GM23338 (cell line): ENCODE results near the gene RAPGEF3. TPM values are rescaled to one million over a fixed set of nuclear protein-coding genes. Genes with fewer than 3 reads are reported as not detected.

Experiments
- ATAC-seq: fragments of 200-7000 bp; cut with Tn5 transposase; 3 replicates; pipeline ENCODE4 v1.9.1; 2020
- DNase-seq: peaks from one replicate; pipeline ENCODE4 v3.0.0-alpha.2; 2015; ENCODE audit warnings: low spot score
- H2AFZ ChIP-seq: fragments of 200-600 bp; sonication (generic); 2 replicates; pipeline ENCODE4 v1.8.0; 2016; ENCODE audit warnings: antibody characterized with exemption, mild to moderate bottlenecking, moderate library complexity
- H3F3A ChIP-seq: fragments of 200-600 bp; sonication (generic); replicated peaks from 2 replicates; pipeline ENCODE4 v1.8.0; 2017; ENCODE audit warnings: antibody characterized with exemption, mixed run types, low read depth
- H3K27ac ChIP-seq: fragments of 200-600 bp; sonication (generic); 2 replicates; pipeline ENCODE4 v1.6.1; 2016; ENCODE audit warnings: low read depth
- H3K27me3 ChIP-seq: fragments of 200-600 bp; sonication (generic); 2 replicates; pipeline ENCODE4 v1.8.0; 2016; ENCODE audit warnings: mild to moderate bottlenecking, mixed run types, moderate library complexity; ENCODE audit not compliant: insufficient read depth
- H3K36me3 ChIP-seq: fragments of 200-600 bp; sonication (generic); 2 replicates; pipeline ENCODE4 v1.8.0; 2016; ENCODE audit warnings: mild to moderate bottlenecking; ENCODE audit not compliant: insufficient read depth
- H3K4me1 ChIP-seq: fragments of 200-600 bp; sonication (generic); 2 replicates; pipeline ENCODE4 v1.8.0; 2016; ENCODE audit warnings: mild to moderate bottlenecking, moderate library complexity; ENCODE audit not compliant: insufficient read depth
- H3K4me2 ChIP-seq: fragments of 200-600 bp; sonication (generic); 2 replicates; pipeline ENCODE4 v1.7.1; 2017; ENCODE audit warnings: mixed run types
- H3K4me3 ChIP-seq: fragments of 200-600 bp; sonication (generic); 2 replicates; pipeline ENCODE4 v1.6.1; 2016; ENCODE audit warnings: mixed run types
- H3K79me2 ChIP-seq: fragments of 200-600 bp; sonication (generic); replicated peaks from 2 replicates; pipeline ENCODE4 v1.8.0; 2017; ENCODE audit warnings: mild to moderate bottlenecking; ENCODE audit not compliant: insufficient read depth
- H3K9me2 ChIP-seq: fragments of 200-600 bp; sonication (generic); 2 replicates; pipeline ENCODE4 v1.8.0; 2017; ENCODE audit not compliant: insufficient read depth
- H4K20me1 ChIP-seq: fragments of 200-600 bp; sonication (generic); replicated peaks from 2 replicates; pipeline ENCODE4 v1.8.0; 2017; ENCODE audit warnings: mild to moderate bottlenecking; ENCODE audit not compliant: insufficient read depth
- H3K27ac Mint-ChIP-seq: 2 replicates; pipeline ENCODE4 v1.8.0; 2020; ENCODE audit warnings: inconsistent platforms, mild to moderate bottlenecking, moderate library complexity, mixed read lengths
- H3K27me3 Mint-ChIP-seq: 3 replicates; pipeline ENCODE4 v1.8.0; 2022; ENCODE audit warnings: low read depth, mild to moderate bottlenecking, moderate library complexity, mixed read lengths, inconsistent platforms; ENCODE audit not compliant: insufficient read depth, poor library complexity
- H3K36me3 Mint-ChIP-seq: 3 replicates; pipeline ENCODE4 v1.8.0; 2021; ENCODE audit warnings: low read depth, mild to moderate bottlenecking, inconsistent platforms, moderate library complexity, mixed read lengths
- H3K4me1 Mint-ChIP-seq: 3 replicates; pipeline ENCODE4 v1.8.0; 2020; ENCODE audit warnings: mild to moderate bottlenecking, inconsistent platforms, mixed read lengths
- H3K4me3 Mint-ChIP-seq: 3 replicates; pipeline ENCODE4 v1.8.0; 2021; ENCODE audit warnings: moderate library complexity, mild to moderate bottlenecking, inconsistent platforms, mixed read lengths
- H3K9me3 Mint-ChIP-seq: 3 replicates; pipeline ENCODE4 v1.8.0; 2020; ENCODE audit warnings: moderate library complexity, mild to moderate bottlenecking, inconsistent platforms, mixed read lengths
- CREB1 ChIP-seq: fragments of 250-450 bp; sonication (Bioruptor Pico); IDR thresholded peaks from 2 replicates; pipeline ENCODE4 v1.5.0; 2020; ENCODE audit warnings: low read depth, mild to moderate bottlenecking, moderate library complexity
- EZH2 ChIP-seq: fragments of 200-600 bp; sonication (generic); IDR thresholded peaks from one replicate; pipeline ENCODE4 v1.8.0; 2017; ENCODE audit warnings: antibody characterized with exemption, mild to moderate bottlenecking, low read depth; ENCODE audit not compliant: unreplicated experiment
- EZH2phosphoT487 ChIP-seq: fragments of 200-600 bp; sonication (generic); IDR thresholded peaks from one replicate; pipeline ENCODE4 v1.8.1; 2018; ENCODE audit warnings: antibody characterized with exemption; ENCODE audit not compliant: unreplicated experiment
- JUNB ChIP-seq: IDR thresholded peaks from one replicate; pipeline ENCODE4 v1.6.1; 2016; ENCODE audit warnings: antibody characterized with exemption; ENCODE audit not compliant: unreplicated experiment
- NANOG ChIP-seq: IDR thresholded peaks from 2 replicates; pipeline ENCODE4 v1.6.1; 2016; ENCODE audit warnings: antibody characterized with exemption, borderline replicate concordance
- POLR2AphosphoS5 ChIP-seq: IDR thresholded peaks from 2 replicates; pipeline ENCODE4 v1.6.1; 2016; ENCODE audit warnings: antibody characterized with exemption, low read depth
- STAT1 ChIP-seq: IDR thresholded peaks from one replicate; pipeline ENCODE4 v1.6.1; 2016; ENCODE audit warnings: antibody characterized with exemption; ENCODE audit not compliant: unreplicated experiment
- ZNF114 ChIP-seq: fragments of 250-450 bp; sonication (Bioruptor Pico); IDR thresholded peaks from 2 replicates; pipeline ENCODE4 v1.5.0; 2020; ENCODE audit warnings: mild to moderate bottlenecking, moderate library complexity
- ZNF331 ChIP-seq: fragments of 250-450 bp; sonication (Bioruptor Pico); IDR thresholded peaks from 2 replicates; pipeline ENCODE4 v1.5.0; 2020; ENCODE audit warnings: low read depth, mild to moderate bottlenecking, moderate library complexity
- ZNF462 ChIP-seq: fragments of 250-450 bp; sonication (Bioruptor Pico); IDR thresholded peaks from 2 replicates; pipeline ENCODE4 v1.5.0; 2020; ENCODE audit warnings: mild to moderate bottlenecking, moderate library complexity
- polyA plus RNA-seq: library from polyadenylated mRNA; unstranded; fragments of >200 nt; fragmentation: Nextera tagmentation; extraction: Ambion mirVana; gene quantifications from 2 replicates; pipeline ENCODE4 v1.2.1, GENCODE V29; 2016
- total RNA-seq: library from RNA; depleted of rRNA; stranded (reverse); fragments of >200 nt; shearing (Covaris generic); gene quantifications from 2 replicates; pipeline ENCODE4 v1.2.3, GENCODE V29; 2014
- TF ChIP-seq, protein P1 (sequence below), 2 experiments: fragments of 200-600 bp in 1 of 2; sonication (generic) in 1 of 2; conservative IDR thresholded peaks; 2 replicates each; pipeline versions ENCODE4 v1.5.1 to v1.6.1; 2016 to 2017; ENCODE audit warnings: antibody characterized with exemption in 2 of 2, low read depth in 2 of 2, mild to moderate bottlenecking in 2 of 2, moderate library complexity in 1 of 2
- TF ChIP-seq, protein P2 (sequence below): IDR thresholded peaks from one replicate; pipeline ENCODE4 v1.6.1; 2018; ENCODE audit warnings: antibody characterized with exemption; ENCODE audit not compliant: unreplicated experiment
- TF ChIP-seq, protein P3 (sequence below): IDR thresholded peaks from 2 replicates; pipeline ENCODE4 v1.6.1; 2016; ENCODE audit warnings: antibody characterized with exemption

The RAPGEF3 gene
- total and polyA plus RNA-seq, 2 experiments from 2014 or later = 2.3 to 11.8 TPM

DNA sequence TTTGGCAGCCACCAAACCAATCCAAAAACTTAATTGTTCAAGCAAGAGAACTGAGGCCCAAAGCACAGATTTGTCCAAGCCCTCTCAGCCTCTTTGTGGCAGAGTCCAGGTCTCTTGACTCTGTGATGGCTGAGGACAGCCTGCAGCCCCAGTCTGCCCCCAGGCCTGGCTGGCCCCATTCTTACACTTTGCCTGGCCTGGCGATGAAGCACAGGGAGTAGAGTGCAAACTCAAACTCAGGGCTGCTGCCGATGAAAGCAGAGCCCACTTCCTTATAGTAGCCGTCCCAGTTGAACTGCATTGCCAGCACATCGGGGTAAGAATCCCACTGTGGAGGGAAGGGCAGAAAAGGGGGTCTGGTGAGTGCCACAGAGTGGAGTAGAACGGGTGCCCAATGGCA lies 47.2 kb downstream of the RAPGEF3 start:
- ATAC-seq (no peak), DNase-seq (no peak)
- Mint-ChIP-seq H3K4me1 (peaks cover 13% of the 10 kb centered on the region), H3K27ac (no peak overlapping the region), H3K27me3 (peaks cover 11% of the 10 kb centered on the region), H3K9me3 (no peaks in the 10 kb centered on the region), H3K36me3 (no peaks in the 10 kb centered on the region), H3K4me3 (no peak overlapping the region)
- Histone ChIP-seq H3K27me3 (no peaks in the 10 kb centered on the region; the same call in 1 of the 2 replicates), H2AFZ (no peak overlapping the region), H3F3A (0 out of 2 replicates have a peak, but pooled peaks cover 3% of the 10 kb centered on the region), H3K36me3 (no peaks in the 10 kb centered on the region), H3K4me2 (no peak overlapping the region), H4K20me1 (no peaks in the 10 kb centered on the region; the same call in 1 of the 2 replicates), H3K4me1 (peaks cover 2% of the 10 kb centered on the region), H3K4me3 (no peak overlapping the region), H3K9me2 (no peaks in the 10 kb centered on the region), H3K27ac (no peak overlapping the region), H3K79me2 (no peaks in the 10 kb centered on the region)
- TF ChIP-seq CREB1 = no peak
- TF ChIP-seq, protein P1, sequence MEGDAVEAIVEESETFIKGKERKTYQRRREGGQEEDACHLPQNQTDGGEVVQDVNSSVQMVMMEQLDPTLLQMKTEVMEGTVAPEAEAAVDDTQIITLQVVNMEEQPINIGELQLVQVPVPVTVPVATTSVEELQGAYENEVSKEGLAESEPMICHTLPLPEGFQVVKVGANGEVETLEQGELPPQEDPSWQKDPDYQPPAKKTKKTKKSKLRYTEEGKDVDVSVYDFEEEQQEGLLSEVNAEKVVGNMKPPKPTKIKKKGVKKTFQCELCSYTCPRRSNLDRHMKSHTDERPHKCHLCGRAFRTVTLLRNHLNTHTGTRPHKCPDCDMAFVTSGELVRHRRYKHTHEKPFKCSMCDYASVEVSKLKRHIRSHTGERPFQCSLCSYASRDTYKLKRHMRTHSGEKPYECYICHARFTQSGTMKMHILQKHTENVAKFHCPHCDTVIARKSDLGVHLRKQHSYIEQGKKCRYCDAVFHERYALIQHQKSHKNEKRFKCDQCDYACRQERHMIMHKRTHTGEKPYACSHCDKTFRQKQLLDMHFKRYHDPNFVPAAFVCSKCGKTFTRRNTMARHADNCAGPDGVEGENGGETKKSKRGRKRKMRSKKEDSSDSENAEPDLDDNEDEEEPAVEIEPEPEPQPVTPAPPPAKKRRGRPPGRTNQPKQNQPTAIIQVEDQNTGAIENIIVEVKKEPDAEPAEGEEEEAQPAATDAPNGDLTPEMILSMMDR (conservative IDR thresholded peaks at IDR 0.05; ENCODE audit: low read depth in 2 of 2) = no peak
- TF ChIP-seq, protein P2, sequence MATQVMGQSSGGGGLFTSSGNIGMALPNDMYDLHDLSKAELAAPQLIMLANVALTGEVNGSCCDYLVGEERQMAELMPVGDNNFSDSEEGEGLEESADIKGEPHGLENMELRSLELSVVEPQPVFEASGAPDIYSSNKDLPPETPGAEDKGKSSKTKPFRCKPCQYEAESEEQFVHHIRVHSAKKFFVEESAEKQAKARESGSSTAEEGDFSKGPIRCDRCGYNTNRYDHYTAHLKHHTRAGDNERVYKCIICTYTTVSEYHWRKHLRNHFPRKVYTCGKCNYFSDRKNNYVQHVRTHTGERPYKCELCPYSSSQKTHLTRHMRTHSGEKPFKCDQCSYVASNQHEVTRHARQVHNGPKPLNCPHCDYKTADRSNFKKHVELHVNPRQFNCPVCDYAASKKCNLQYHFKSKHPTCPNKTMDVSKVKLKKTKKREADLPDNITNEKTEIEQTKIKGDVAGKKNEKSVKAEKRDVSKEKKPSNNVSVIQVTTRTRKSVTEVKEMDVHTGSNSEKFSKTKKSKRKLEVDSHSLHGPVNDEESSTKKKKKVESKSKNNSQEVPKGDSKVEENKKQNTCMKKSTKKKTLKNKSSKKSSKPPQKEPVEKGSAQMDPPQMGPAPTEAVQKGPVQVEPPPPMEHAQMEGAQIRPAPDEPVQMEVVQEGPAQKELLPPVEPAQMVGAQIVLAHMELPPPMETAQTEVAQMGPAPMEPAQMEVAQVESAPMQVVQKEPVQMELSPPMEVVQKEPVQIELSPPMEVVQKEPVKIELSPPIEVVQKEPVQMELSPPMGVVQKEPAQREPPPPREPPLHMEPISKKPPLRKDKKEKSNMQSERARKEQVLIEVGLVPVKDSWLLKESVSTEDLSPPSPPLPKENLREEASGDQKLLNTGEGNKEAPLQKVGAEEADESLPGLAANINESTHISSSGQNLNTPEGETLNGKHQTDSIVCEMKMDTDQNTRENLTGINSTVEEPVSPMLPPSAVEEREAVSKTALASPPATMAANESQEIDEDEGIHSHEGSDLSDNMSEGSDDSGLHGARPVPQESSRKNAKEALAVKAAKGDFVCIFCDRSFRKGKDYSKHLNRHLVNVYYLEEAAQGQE = no peak
- TF ChIP-seq, protein P3, sequence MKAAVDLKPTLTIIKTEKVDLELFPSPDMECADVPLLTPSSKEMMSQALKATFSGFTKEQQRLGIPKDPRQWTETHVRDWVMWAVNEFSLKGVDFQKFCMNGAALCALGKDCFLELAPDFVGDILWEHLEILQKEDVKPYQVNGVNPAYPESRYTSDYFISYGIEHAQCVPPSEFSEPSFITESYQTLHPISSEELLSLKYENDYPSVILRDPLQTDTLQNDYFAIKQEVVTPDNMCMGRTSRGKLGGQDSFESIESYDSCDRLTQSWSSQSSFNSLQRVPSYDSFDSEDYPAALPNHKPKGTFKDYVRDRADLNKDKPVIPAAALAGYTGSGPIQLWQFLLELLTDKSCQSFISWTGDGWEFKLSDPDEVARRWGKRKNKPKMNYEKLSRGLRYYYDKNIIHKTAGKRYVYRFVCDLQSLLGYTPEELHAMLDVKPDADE = no peak
- no peak for TF ChIP-seq ZNF114 (CRISPR knock-in tag)
- no peak for TF ChIP-seq ZNF331
- no peak for TF ChIP-seq STAT1
- no peak for TF ChIP-seq ZNF462 (CRISPR knock-in tag)
- no peak for TF ChIP-seq JUNB
- no peak for TF ChIP-seq EZH2phosphoT487
- TF ChIP-seq POLR2AphosphoS5 = no peak
- TF ChIP-seq NANOG = no peak
- TF ChIP-seq EZH2 = no peak
